ENCODE results near the gene CATSPER1. TPM values are rescaled to one million over a fixed set of nuclear protein-coding genes. Genes with fewer than 3 reads are reported as not detected.

The CATSPER1 gene
- total and polyA plus RNA-seq, 2 of the 8 experiments (the other 6 are each of a cell fraction or from before 2014, with no cell fraction given) = not detected

GRCh38 chr11:65979261-65979759, 47.0 kb downstream of the CATSPER1 start:
- Histone ChIP-seq H3K9ac (replicated peaks in 1 of 4; ENCODE audit: extremely low read depth in 1 of 4, low read depth in 3 of 4, low read length in 3 of 4) (no peak overlapping the region), H3K4me2 (ENCODE audit: insufficient read depth in 1 of 2, low read depth in 2 of 2, low read length in 2 of 2) (no peak overlapping the region), H3K27ac (ENCODE audit: low read depth, low read length) (no peak overlapping the region), H2BK120ac (replicated peaks; ENCODE audit: low read depth, low read length) (no peak overlapping the region), H4K5ac (ENCODE audit: insufficient read length, low read depth, low read length) (no peak overlapping the region), H2AFZ (ENCODE audit: low read length) (no peak overlapping the region), H3K79me1 (ENCODE audit: low read depth, low read length) (no peaks in the 10 kb centered on the region), H3K4ac (replicated peaks; ENCODE audit: insufficient read length, low read depth, low read length) (no peak overlapping the region), H3K14ac (ENCODE audit: insufficient read length) (no peak overlapping the region), H4K20me1 (replicated peaks in 1 of 2; ENCODE audit: control insufficient read depth in 1 of 2, insufficient read depth in 2 of 2, low read length in 2 of 2) (peaks cover 0 to 2% of the 10 kb centered on the region in 2 experiments), H3K79me2 (ENCODE audit: control insufficient read depth in 1 of 2, insufficient read depth in 2 of 2, low read length in 2 of 2) (no peaks in the 10 kb centered on the region), H2BK15ac (ENCODE audit: low read length) (no peak overlapping the region), H3K18ac (ENCODE audit: extremely low read depth, low read length) (no peak overlapping the region), H4K91ac (replicated peaks; ENCODE audit: insufficient read length, low read length) (no peak overlapping the region), H4K8ac (ENCODE audit: extremely low read depth, insufficient read depth, low read length) (no peak overlapping the region), H3K23me2 (ENCODE audit: low read depth, low read length) (no peaks in the 10 kb centered on the region), H3K23ac (ENCODE audit: insufficient read length) (no peak overlapping the region), H2BK20ac (ENCODE audit: low read length) (no peak overlapping the region), H3K4me1 (replicated peaks in 1 of 4; ENCODE audit: control insufficient read depth in 3 of 4, insufficient read depth in 4 of 4, low read length in 3 of 4) (no peaks in the 10 kb centered on the region), H2AK5ac (ENCODE audit: low read depth, low read length) (no peak overlapping the region), H3K9me3 (ENCODE audit: insufficient read depth in 2 of 2, low read depth in 1 of 2, low read length in 1 of 2) (no peaks in the 10 kb centered on the region), H3K36me3 (ENCODE audit: control insufficient read depth in 2 of 4, insufficient read depth in 4 of 4, low read length in 3 of 4) (peaks cover 4 to 25% (median 21%) of the 10 kb centered on the region in 4 experiments; a peak in 7 of 8 replicates), H2BK12ac (ENCODE audit: low read depth, low read length) (no peak overlapping the region), H3K4me3 (ENCODE audit: extremely low read depth in 1 of 4, insufficient read depth in 2 of 4, low read depth in 3 of 4, low read length in 4 of 4) (no peak overlapping the region), H3K56ac (replicated peaks; ENCODE audit: insufficient read length, low read depth, low read length) (no peak overlapping the region), H2BK5ac (ENCODE audit: low read depth, low read length) (no peak overlapping the region), H3K27me3 (replicated peaks in 1 of 4; ENCODE audit: control insufficient read depth in 3 of 4, extremely low read depth in 1 of 4, insufficient read depth in 3 of 4, low read length in 3 of 4) (no peaks in the 10 kb centered on the region)
- DNase-seq (ENCODE audit: low read depth in 1 of 2, low spot score in 2 of 2) = no peak
- CTCF ChIA-PET (ENCODE audit: partially characterized antibody) = interaction anchor here (1.0 to 18.4 kb wide), 4 partner anchors 9 to 120 kb away, joined by 3 to 281 read pairs (median 4); partner anchors contain the start of genes CCDC85B and FIBP
- POLR2A ChIA-PET (ENCODE audit: partially characterized antibody) = interaction anchor here (0.6 to 2.0 kb wide), 8 partner anchors 10 to 105 kb away, joined by 3 to 7 read pairs (median 4); partner anchors contain the start of genes BANF1 and C11orf68
- no peak for FAIRE-seq
- WGBS, 2 experiments (ENCODE audit: extremely low coverage in 1 of 2, insufficient coverage in 1 of 2, insufficient read length in 1 of 2, insufficient replicate concordance in 2 of 2, low coverage in 1 of 2, low lambda C conversion rate in 2 of 2, missing lambda C conversion rate in 1 of 2) = 89% methylated on average over 8 of the region's 10 CpGs; no CpG with 5 or more reads in 1 of the 2 experiments
- TF ChIP-seq EGR1 (IDR thresholded peaks at IDR 0.05; ENCODE audit: borderline replicate concordance, low read depth, low read length) = no peak
- TF ChIP-seq SIN3A (conservative IDR thresholded peaks at IDR 0.05 in 1 of 2, IDR thresholded peaks at IDR 0.05 in 1 of 2; ENCODE audit: low read depth in 1 of 2, low read length in 2 of 2) = no peak
- TF ChIP-seq JUND (IDR thresholded peaks at IDR 0.05; ENCODE audit: low read length) = no peak
- no peak for TF ChIP-seq SUZ12 (IDR thresholded peaks at IDR 0.05; ENCODE audit: low read length)
- TF ChIP-seq KDM5A (IDR thresholded peaks at IDR 0.05; ENCODE audit: low read length) = no peak
- TF ChIP-seq ASH2L (IDR thresholded peaks at IDR 0.05; ENCODE audit: low read length) = no peak
- no peak for TF ChIP-seq POLR2AphosphoS5 (IDR thresholded peaks at IDR 0.05; ENCODE audit: low read depth, low read length)
- no peak for TF ChIP-seq TEAD4 (IDR thresholded peaks at IDR 0.05; ENCODE audit: low read depth, low read length)
- no peak for TF ChIP-seq SAP30 (IDR thresholded peaks at IDR 0.05; ENCODE audit: insufficient read depth, insufficient replicate concordance, low read length)
- no peak for TF ChIP-seq POU5F1 (IDR thresholded peaks at IDR 0.05; ENCODE audit: low read depth, low read length)
- TF ChIP-seq JUN (IDR thresholded peaks at IDR 0.05; ENCODE audit: low read depth, low read length) = no peak
- TF ChIP-seq CBX5 (IDR thresholded peaks at IDR 0.05; ENCODE audit: low read depth, low read length) = no peak
- TF ChIP-seq NRF1 (IDR thresholded peaks at IDR 0.05; ENCODE audit: low read depth, low read length) = no peak
- TF ChIP-seq SRF (IDR thresholded peaks at IDR 0.05; ENCODE audit: low read depth, low read length) = no peak
- no peak for TF ChIP-seq CBX8 (IDR thresholded peaks at IDR 0.05; ENCODE audit: borderline replicate concordance, low read depth, low read length)
